Mesenchymal stem cell (in vitro differentiated cells and primary cell): ENCODE measurements around the gene HBG2.
"Not testable (repeated sequence)": the region's sequence is repeated elsewhere in the genome, so short reads cannot be mapped to it uniquely, and the experiment has no call there.

Experiments
- DNase-seq: peaks from one replicate; pipeline ENCODE4 v3.0.0-alpha.2; 2013
- H2AFZ ChIP-seq: one replicate; pipeline ENCODE4 v1.6.1; 2013; ENCODE audit warnings: low read depth, mild to moderate bottlenecking, control low read depth, inconsistent platforms, low read length, moderate library complexity
- H2AK5ac ChIP-seq: 2 replicates; pipeline ENCODE4 v1.6.1; 2013; ENCODE audit warnings: low read length, moderate library complexity, mild to moderate bottlenecking, inconsistent platforms; ENCODE audit not compliant: severe bottlenecking
- H2BK120ac ChIP-seq: one replicate; pipeline ENCODE4 v1.6.1; 2013; ENCODE audit warnings: low read depth, mild to moderate bottlenecking, inconsistent platforms, low read length, moderate library complexity
- H2BK12ac ChIP-seq, 2 experiments: one replicate each; pipeline ENCODE4 v1.6.1; 2013; ENCODE audit warnings: inconsistent platforms in 2 of 2, low read length in 2 of 2, mild to moderate bottlenecking in 2 of 2, moderate library complexity in 2 of 2, control low read depth in 1 of 2
- H2BK15ac ChIP-seq: one replicate; pipeline ENCODE4 v1.6.1; 2013; ENCODE audit warnings: mild to moderate bottlenecking, low read depth, inconsistent platforms; ENCODE audit not compliant: poor library complexity, severe bottlenecking
- H2BK5ac ChIP-seq: 2 replicates; pipeline ENCODE4 v1.6.1; 2013; ENCODE audit warnings: low read depth, mild to moderate bottlenecking, low read length, control low read depth, inconsistent platforms; ENCODE audit not compliant: poor library complexity, severe bottlenecking
- H3K14ac ChIP-seq, 2 experiments: one replicate each; pipeline ENCODE4 v1.6.1; 2013; ENCODE audit warnings: inconsistent platforms in 2 of 2, low read length in 2 of 2, control low read depth in 1 of 2, mild to moderate bottlenecking in 1 of 2, moderate library complexity in 1 of 2
- H3K18ac ChIP-seq, 2 experiments: one replicate each; pipeline ENCODE4 v1.6.1; 2013; ENCODE audit warnings: inconsistent platforms in 2 of 2, low read length in 2 of 2, control low read depth in 1 of 2, low read depth in 1 of 2, mild to moderate bottlenecking in 1 of 2
- H3K23ac ChIP-seq, 2 experiments: one replicate each; pipeline ENCODE4 v1.6.1; 2013; ENCODE audit warnings: inconsistent platforms in 2 of 2, low read length in 2 of 2, mild to moderate bottlenecking in 2 of 2, moderate library complexity in 2 of 2, control low read depth in 1 of 2
- H3K27ac ChIP-seq: 2 replicates; pipeline ENCODE4 v1.5.1; 2013; ENCODE audit warnings: mild to moderate bottlenecking, moderate library complexity, low read length, control low read depth, inconsistent platforms; ENCODE audit not compliant: poor library complexity, severe bottlenecking
- H3K27me3 ChIP-seq, 2 experiments: 2 replicates each; pipeline versions ENCODE4 v1.6.1 to v1.7.0; 2013; ENCODE audit warnings: low read length in 2 of 2, mild to moderate bottlenecking in 2 of 2, moderate library complexity in 2 of 2, control low read depth in 1 of 2, inconsistent platforms in 1 of 2; ENCODE audit not compliant: control insufficient read depth in 1 of 2, insufficient read depth in 1 of 2
- H3K36me3 ChIP-seq, 2 experiments: 2 replicates each; pipeline versions ENCODE4 v1.6.1 to v1.7.0; 2013; ENCODE audit warnings: low read length in 2 of 2, control low read depth in 1 of 2, inconsistent platforms in 1 of 2, low read depth in 1 of 2, mild to moderate bottlenecking in 1 of 2; ENCODE audit not compliant: insufficient read depth in 2 of 2, control insufficient read depth in 1 of 2
- H3K4ac ChIP-seq, 2 experiments: one replicate each; pipeline ENCODE4 v1.6.1; 2013; ENCODE audit warnings: inconsistent platforms in 2 of 2, low read length in 2 of 2, mild to moderate bottlenecking in 2 of 2, moderate library complexity in 2 of 2, control low read depth in 1 of 2, low read depth in 1 of 2
- H3K4me1 ChIP-seq: 2 replicates; pipeline ENCODE4 v1.6.1; 2013; ENCODE audit warnings: low read depth, low read length, control low read depth; ENCODE audit not compliant: control insufficient read depth, insufficient read depth
- H3K4me2 ChIP-seq: 2 replicates; pipeline ENCODE4 v1.6.1; 2013; ENCODE audit warnings: low read length, mild to moderate bottlenecking, inconsistent platforms; ENCODE audit not compliant: poor library complexity, severe bottlenecking
- H3K4me3 ChIP-seq, 2 experiments: 2 replicates each; pipeline versions ENCODE4 v1.5.1 to v1.7.0; 2013; ENCODE audit warnings: low read length in 2 of 2, mild to moderate bottlenecking in 2 of 2, control low read depth in 1 of 2, low read depth in 1 of 2; ENCODE audit not compliant: insufficient read depth in 1 of 2
- H3K79me1 ChIP-seq: replicated peaks from 2 replicates; pipeline ENCODE4 v1.6.1; 2013; ENCODE audit warnings: mild to moderate bottlenecking, control low read depth, low read length, inconsistent platforms; ENCODE audit not compliant: poor library complexity, severe bottlenecking
- H3K9ac ChIP-seq: 2 replicates; pipeline ENCODE4 v1.7.0; 2013; ENCODE audit warnings: mild to moderate bottlenecking, low read length, moderate library complexity
- H3K9me3 ChIP-seq: 2 replicates; pipeline ENCODE4 v1.7.0; 2013; ENCODE audit warnings: mild to moderate bottlenecking, low read length; ENCODE audit not compliant: control insufficient read depth
- H4K8ac ChIP-seq: one replicate; pipeline ENCODE4 v1.6.1; 2013; ENCODE audit warnings: inconsistent platforms, mild to moderate bottlenecking, low read length, moderate library complexity
- H4K91ac ChIP-seq: one replicate; pipeline ENCODE4 v1.6.1; 2013; ENCODE audit warnings: mild to moderate bottlenecking, low read length, inconsistent platforms
- WGBS: methylation state at CpG from one replicate; pipeline ENCODE4 v1.1.7; 2013; ENCODE audit warnings: mixed read lengths; 5-methylcytosine and 5-hydroxymethylcytosine counted together

HBG2 gene

GRCh38 chr11:5300251-5300650 lies 45.7 kb upstream of the HBG2 start:
- WGBS, result 83% methylated on average over 1 of the region's 3 CpGs
- no peak overlapping the region for H3K27ac ChIP-seq
- no peak overlapping the region for H2AK5ac ChIP-seq
- H3K23ac ChIP-seq, result no peak overlapping the region
- DNase-seq, result no peak
- no peak overlapping the region for H3K4ac ChIP-seq
- no peak overlapping the region for H4K91ac ChIP-seq
- H3K79me1 ChIP-seq, result no peaks in the 10 kb centered on the region
- H2BK5ac ChIP-seq, result no peak overlapping the region
- no peak overlapping the region for H2BK120ac ChIP-seq
- H4K8ac ChIP-seq, result no peak overlapping the region
- no peak overlapping the region for H2BK12ac ChIP-seq
- H3K18ac ChIP-seq, result no peak overlapping the region
- H3K4me3 ChIP-seq, result no peak overlapping the region
- H3K4me1 ChIP-seq, result no peaks in the 10 kb centered on the region
- no peaks in the 10 kb centered on the region for H3K36me3 ChIP-seq
- H3K14ac ChIP-seq, result no peak overlapping the region
- no peak overlapping the region for H3K4me2 ChIP-seq
- H3K27me3 ChIP-seq, result no peaks in the 10 kb centered on the region
- H3K9me3 ChIP-seq, result no peaks in the 10 kb centered on the region
- H2AFZ ChIP-seq, result no peak overlapping the region
- no peak overlapping the region for H3K9ac ChIP-seq
- H2BK15ac ChIP-seq, result no peak overlapping the region

GRCh38 chr11:5298451-5298850 lies 43.9 kb upstream of the HBG2 start:
- Histone ChIP-seq H2AFZ (no peak overlapping the region), H3K4ac (no peak overlapping the region), H3K36me3 (no peaks in the 10 kb centered on the region), H3K14ac (no peak overlapping the region), H3K4me2 (no peak overlapping the region), H4K91ac (no peak overlapping the region), H3K9me3 (no peaks in the 10 kb centered on the region), H2AK5ac (no peak overlapping the region), H4K8ac (no peak overlapping the region), H3K4me3 (no peak overlapping the region), H3K9ac (no peak overlapping the region), H2BK12ac (no peak overlapping the region), H3K79me1 (no peaks in the 10 kb centered on the region), H2BK120ac (no peak overlapping the region), H2BK5ac (no peak overlapping the region), H3K27ac (no peak overlapping the region), H3K4me1 (no peaks in the 10 kb centered on the region), H2BK15ac (no peak overlapping the region), H3K27me3 (no peaks in the 10 kb centered on the region), H3K18ac (no peak overlapping the region), H3K23ac (no peak overlapping the region)
- no peak for DNase-seq
- 79% methylated on average over 1 of the region's 1 CpG for WGBS

GRCh38 chr11:5297721-5298323 lies 43.2 kb upstream of the HBG2 start:
- no peak overlapping the region for H3K27ac ChIP-seq
- H4K8ac ChIP-seq, result no peak overlapping the region
- H3K18ac ChIP-seq, result no peak overlapping the region
- DNase-seq, result no peak
- H3K36me3 ChIP-seq, result no peaks in the 10 kb centered on the region
- no peak overlapping the region for H2BK5ac ChIP-seq
- H3K4me1 ChIP-seq, result no peaks in the 10 kb centered on the region
- no peaks in the 10 kb centered on the region for H3K27me3 ChIP-seq
- no peak overlapping the region for H3K4me2 ChIP-seq
- H3K14ac ChIP-seq, result no peak overlapping the region
- H2BK15ac ChIP-seq, result no peak overlapping the region
- no peak overlapping the region for H2BK12ac ChIP-seq
- no peak overlapping the region for H3K4ac ChIP-seq
- 82% methylated on average over 3 of the region's 4 CpGs for WGBS
- H3K9ac ChIP-seq, result no peak overlapping the region
- no peak overlapping the region for H2AFZ ChIP-seq
- no peak overlapping the region for H4K91ac ChIP-seq
- H3K79me1 ChIP-seq, result no peaks in the 10 kb centered on the region
- no peak overlapping the region for H3K23ac ChIP-seq
- H3K4me3 ChIP-seq, result no peak overlapping the region
- no peak overlapping the region for H2BK120ac ChIP-seq
- H2AK5ac ChIP-seq, result no peak overlapping the region
- no peaks in the 10 kb centered on the region for H3K9me3 ChIP-seq

GRCh38 chr11:5294342-5294995 lies 39.9 kb upstream of the HBG2 start:
- DNase-seq, H3K79me1 ChIP-seq, H3K4ac ChIP-seq, H3K36me3 ChIP-seq, H2AFZ ChIP-seq, H2AK5ac ChIP-seq, H2BK120ac ChIP-seq, H3K18ac ChIP-seq, H3K27me3 ChIP-seq, H3K4me3 ChIP-seq, H2BK15ac ChIP-seq, H2BK12ac ChIP-seq, H3K23ac ChIP-seq, H3K4me2 ChIP-seq, H3K14ac ChIP-seq, H3K9me3 ChIP-seq, H4K91ac ChIP-seq, H4K8ac ChIP-seq, H3K27ac ChIP-seq, H3K9ac ChIP-seq, H2BK5ac ChIP-seq, H3K4me1 ChIP-seq: not testable (repeated sequence)
- WGBS, result 94% methylated on average over 36 of the region's 41 CpGs
